Heart left ventricle (tissue), 16 donors: ENCODE results near the gene SIL1. TPM values are rescaled to one million over a fixed set of nuclear protein-coding genes. Genes with fewer than 3 reads are reported as not detected.
A peak's percentile ranks its signal among the peaks of the same experiment; 100 is the strongest.

Source experiments
- ATAC-seq, 4 donors: fragments of 200-7000 bp; cut with Tn5 transposase; one replicate each; pipeline ENCODE4 v1.9.1; 2020 to 2022; ENCODE audit warnings: moderate library complexity in 4 of 4, mild to moderate bottlenecking in 3 of 4, moderate number of reproducible peaks in 1 of 4
- DNase-seq, 5 donors: peaks; one replicate each; pipeline ENCODE4 v3.0.0-alpha.2; 2020
- H3K27ac ChIP-seq, 12 donors: fragments of 200-600 bp; sonication (generic) in 4 of 12; one replicate each; pipeline versions ENCODE4 v1.5.0 to v1.8.0; 2016 to 2022; ENCODE audit warnings: mild to moderate bottlenecking in 2 of 12
- H3K27me3 ChIP-seq, 9 donors: fragments of 200-600 bp; sonication (generic) in 2 of 9; one replicate each; pipeline versions ENCODE4 v1.5.1 to v1.8.0; 2016 to 2022; ENCODE audit warnings: mild to moderate bottlenecking in 3 of 9
- H3K36me3 ChIP-seq, 9 donors: fragments of 200-600 bp; sonication (generic) in 2 of 9; one replicate each; pipeline versions ENCODE4 v1.5.0 to v1.8.0; 2018 to 2022; ENCODE audit warnings: mild to moderate bottlenecking in 2 of 9
- H3K4me1 ChIP-seq, 12 donors: fragments of 200-600 bp; sonication (generic) in 4 of 12; one replicate each; pipeline versions ENCODE4 v1.5.0 to v1.8.0; 2016 to 2022; ENCODE audit warnings: mild to moderate bottlenecking in 3 of 12
- H3K4me3 ChIP-seq, 12 donors: fragments of 200-600 bp; sonication (generic) in 4 of 12; one replicate each; pipeline versions ENCODE4 v1.5.0 to v1.8.0; 2017 to 2022; ENCODE audit warnings: mild to moderate bottlenecking in 9 of 12, moderate library complexity in 4 of 12
- H3K9me3 ChIP-seq, 12 donors: fragments of 200-600 bp; sonication (generic) in 4 of 12; one replicate each; pipeline versions ENCODE4 v1.5.0 to v1.8.0; 2016 to 2022; ENCODE audit warnings: mild to moderate bottlenecking in 1 of 12
- POLR2A ChIP-seq, 2 donors: fragments of 450-650 bp; IDR thresholded peaks; one replicate each; pipeline ENCODE4 v1.6.1; 2017; ENCODE audit warnings: antibody characterized with exemption in 2 of 2, mild to moderate bottlenecking in 2 of 2, moderate library complexity in 2 of 2
- WGBS, 4 donors: extraction: QIAGEN DNeasy Blood & Tissue Kit in 2 of 4; methylation state at CpG; one replicate each; pipeline versions ENCODE4 v1.1.5 to v1.1.7; 2013 to 2018; 5-methylcytosine and 5-hydroxymethylcytosine counted together
- intact Hi-C, 10 donors: fragments of 100-400 bp; cut with DNase I; formaldehyde crosslinking; loops; one replicate each; pipeline versions ENCODE4 v1.11.1 to v1.14.2; 2022
- polyA plus RNA-seq, 2 donors: library from polyadenylated mRNA; stranded (reverse); fragments of 200-250 nt; gene quantifications; one replicate each; pipeline ENCODE4 v1.2.3, GENCODE V29; 2013
- total RNA-seq, 9 donors: library from RNA; depleted of rRNA in 2 of 9; stranded (reverse); fragments of >200 nt in 2 of 9; fragmentation: NEBNext Ultra II Directional in 3 of 9; extraction: Animal tissue kit (Norgen Biotek cat#: 25700) in 3 of 9; gene quantifications; one replicate each; pipeline versions ENCODE4 v1.1.0 to v1.2.4, GENCODE V29; 2016 to 2023
- TF ChIP-seq, protein P1 (sequence below), 12 donors: fragments of 200-600 bp; sonication (generic) in 4 of 12; IDR thresholded peaks; one replicate each; pipeline versions ENCODE4 v1.5.0 to v1.8.0; 2018 to 2022; ENCODE audit warnings: antibody characterized with exemption in 12 of 12, mild to moderate bottlenecking in 5 of 12
- donor health status: ischemic (EF 13 %, LVEDD 7.1; RV severe dilation, severe dysfunction).
- donor health status: healthy with polysubstance abuse.
- donor health status: DM: no; HTN: yes; CAD: no.
- donor health status: DM: no; HTN: no; CAD: no.
- donor health status: ischemic (EF 25% LVEDD 6.9; RV normal size, moderate dysfunction).
- donor health status: ischemic (EF 25% LVEDD 5.7; RV mildly dilated, moderate dysfunction).
- donor health status: healthy.
- donor health status: DM: yes; HTN: yes; CAD: no.
- donor health status: ischemic (EF 35%, LVEDD 5.7; RV mildly dilated, moderate dysfunction).
- donor health status: nonischemic (EF 11% LVEDD 7.7; RV severe dilation, severe dysfunction).
- donor health status: DM: yes; HTN: yes; CAD: no.
- donor health status: PGD.
- donor health status: ischemic (EF 29% LVEDD 5.4; RV normal size, mild dysfunction).
- donor health status: nonischemic (EF 23%, LVEDD 6.1; RV moderate dilation, normal function).

Gene SIL1
- total and polyA plus RNA-seq, 11 donors: 33.8 to 341 (median 40.2) TPM

DNA sequence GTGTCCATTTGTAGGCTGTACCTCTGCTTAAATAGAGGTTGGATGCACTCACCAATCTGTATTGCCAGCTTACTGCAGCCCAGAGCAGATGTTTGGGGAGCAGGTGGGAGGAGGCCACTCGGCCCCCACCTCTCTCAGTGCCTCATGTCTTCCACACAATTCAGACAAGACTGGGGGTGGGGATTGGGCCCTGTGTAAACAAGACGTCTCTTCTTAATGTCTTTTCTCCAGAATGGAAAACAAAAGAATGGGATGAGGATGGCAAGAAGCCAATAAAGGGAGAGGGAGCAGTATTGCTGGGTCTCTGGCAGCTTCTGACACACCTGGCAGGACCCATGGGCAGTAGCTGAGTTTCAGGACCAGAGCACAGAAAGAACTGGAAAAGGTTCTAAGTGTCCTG, 64.9 kb downstream of the SIL1 start:
- TF ChIP-seq, protein P1, sequence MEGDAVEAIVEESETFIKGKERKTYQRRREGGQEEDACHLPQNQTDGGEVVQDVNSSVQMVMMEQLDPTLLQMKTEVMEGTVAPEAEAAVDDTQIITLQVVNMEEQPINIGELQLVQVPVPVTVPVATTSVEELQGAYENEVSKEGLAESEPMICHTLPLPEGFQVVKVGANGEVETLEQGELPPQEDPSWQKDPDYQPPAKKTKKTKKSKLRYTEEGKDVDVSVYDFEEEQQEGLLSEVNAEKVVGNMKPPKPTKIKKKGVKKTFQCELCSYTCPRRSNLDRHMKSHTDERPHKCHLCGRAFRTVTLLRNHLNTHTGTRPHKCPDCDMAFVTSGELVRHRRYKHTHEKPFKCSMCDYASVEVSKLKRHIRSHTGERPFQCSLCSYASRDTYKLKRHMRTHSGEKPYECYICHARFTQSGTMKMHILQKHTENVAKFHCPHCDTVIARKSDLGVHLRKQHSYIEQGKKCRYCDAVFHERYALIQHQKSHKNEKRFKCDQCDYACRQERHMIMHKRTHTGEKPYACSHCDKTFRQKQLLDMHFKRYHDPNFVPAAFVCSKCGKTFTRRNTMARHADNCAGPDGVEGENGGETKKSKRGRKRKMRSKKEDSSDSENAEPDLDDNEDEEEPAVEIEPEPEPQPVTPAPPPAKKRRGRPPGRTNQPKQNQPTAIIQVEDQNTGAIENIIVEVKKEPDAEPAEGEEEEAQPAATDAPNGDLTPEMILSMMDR (IDR thresholded peaks at IDR 0.05): no peak
- no peak for TF ChIP-seq POLR2A (IDR thresholded peaks at IDR 0.05)
- Histone ChIP-seq H3K9me3 (no peaks in the 10 kb centered on the region), H3K4me3 (no peak overlapping the region), H3K36me3 (no peaks in the 10 kb centered on the region), H3K4me1 (peaks cover 0 to 51% (median 42%) of the 10 kb centered on the region in 12 donors), H3K27ac (peak overlapping the region in 4 of 12 donors; percentile 12 to 92 (median 88)), H3K27me3 (no peaks in the 10 kb centered on the region)
- ATAC-seq: no peak
- 62 to 73% (median 64%) methylated on average over 2 of the region's 2 CpGs for WGBS, 4 donors
- intact Hi-C loops: loop anchor here in 2 of 10 donors (5.0 to 10.0 kb wide), 2 partner anchors 62 to 111 kb away; partner anchors contain the start of gene SIL1 (in 1 of the 2)
- no peak for DNase-seq

DNA sequence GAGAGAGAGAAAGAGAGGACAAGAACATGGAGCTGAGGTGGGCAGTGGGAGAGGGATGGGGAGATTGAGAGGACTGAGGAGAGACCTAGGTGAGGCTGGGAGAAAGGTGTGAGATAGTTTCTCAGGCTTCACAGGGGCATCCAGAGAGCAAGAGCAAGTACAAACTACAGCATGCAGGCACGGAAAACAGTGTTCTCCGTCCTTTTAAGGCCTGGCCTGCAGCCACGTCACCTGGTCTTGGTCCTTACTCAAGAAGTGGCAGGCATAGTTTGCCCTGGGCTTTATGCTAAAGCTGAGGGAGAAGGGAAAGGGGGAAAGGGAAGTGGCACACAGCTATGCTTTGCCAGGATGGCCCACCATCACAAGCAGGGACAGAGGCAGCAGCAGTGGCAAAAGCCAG, 65.7 kb downstream of the SIL1 start:
- WGBS, 4 donors: 53 to 69% (median 60%) methylated on average over 3 of the region's 3 CpGs

DNA sequence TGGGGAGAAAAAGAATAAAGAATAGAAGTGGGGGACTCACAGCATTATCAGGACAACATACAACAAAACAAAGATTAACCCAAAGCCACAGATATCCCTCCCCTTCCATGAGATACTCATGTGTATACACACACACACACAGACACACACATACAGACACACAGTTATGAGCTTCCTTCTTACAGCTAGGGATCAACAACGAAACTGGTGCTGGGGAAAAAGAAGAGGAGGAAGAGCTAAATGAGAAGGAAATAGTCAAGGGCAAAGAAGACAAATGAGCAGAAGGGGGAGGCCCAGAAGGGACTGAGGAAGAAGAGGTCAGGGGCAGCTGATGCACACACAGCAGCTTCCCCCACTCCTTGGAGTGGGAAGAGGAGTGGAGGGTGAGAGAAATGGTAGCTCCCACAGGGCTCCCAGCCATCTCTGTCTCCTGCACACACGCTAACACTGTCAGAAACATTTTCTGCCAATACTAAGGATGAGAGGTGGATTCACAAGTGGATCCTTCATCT, 66.2 kb downstream of the SIL1 start:
- no peaks in the 10 kb centered on the region for H3K9me3 ChIP-seq
- H3K4me3 ChIP-seq: peak overlapping the region in 2 of 12 donors; percentile 25 to 31
- peak in 3 of 4 donors; percentile 5 to 27 (median 27) for ATAC-seq
- WGBS, 4 donors: 28 to 39% (median 38%) methylated on average over 2 of the region's 2 CpGs
- intact Hi-C loops: loop anchor here in 2 of 10 donors (5.0 to 10.0 kb wide), 2 partner anchors 63 to 110 kb away; partner anchors contain the start of gene SIL1 (in 1 of the 2)
- H3K27ac ChIP-seq: peak overlapping the region; percentile 68 to 92 (median 88)
- TF ChIP-seq, protein P1 (IDR thresholded peaks at IDR 0.05): no peak
- DNase-seq: no peak
- H3K4me1 ChIP-seq: peaks cover 0 to 54% (median 38%) of the 10 kb centered on the region in 12 donors
- H3K36me3 ChIP-seq: peaks cover 0 to 3% (median 0%) of the 10 kb centered on the region in 9 donors
- H3K27me3 ChIP-seq: no peaks in the 10 kb centered on the region

More for the DNA sequence above, 65.7 kb downstream of the SIL1 start:
- DNase-seq (no peak), ATAC-seq (no peak)
- TF ChIP-seq, protein P1 (IDR thresholded peaks at IDR 0.05): no peak
- H3K4me3 ChIP-seq: no peak overlapping the region
- no peaks in the 10 kb centered on the region for H3K27me3 ChIP-seq
- no peaks in the 10 kb centered on the region for H3K36me3 ChIP-seq
- H3K27ac ChIP-seq: peak overlapping the region in 11 of 12 donors; percentile 69 to 92 (median 89)
- intact Hi-C loops: loop anchor here in 2 of 10 donors (5.0 to 10.0 kb wide), 2 partner anchors 62 to 110 kb away; partner anchors contain the start of gene SIL1 (in 1 of the 2)
- H3K9me3 ChIP-seq: no peaks in the 10 kb centered on the region
- peaks cover 0 to 48% (median 38%) of the 10 kb centered on the region in 12 donors for H3K4me1 ChIP-seq

DNA sequence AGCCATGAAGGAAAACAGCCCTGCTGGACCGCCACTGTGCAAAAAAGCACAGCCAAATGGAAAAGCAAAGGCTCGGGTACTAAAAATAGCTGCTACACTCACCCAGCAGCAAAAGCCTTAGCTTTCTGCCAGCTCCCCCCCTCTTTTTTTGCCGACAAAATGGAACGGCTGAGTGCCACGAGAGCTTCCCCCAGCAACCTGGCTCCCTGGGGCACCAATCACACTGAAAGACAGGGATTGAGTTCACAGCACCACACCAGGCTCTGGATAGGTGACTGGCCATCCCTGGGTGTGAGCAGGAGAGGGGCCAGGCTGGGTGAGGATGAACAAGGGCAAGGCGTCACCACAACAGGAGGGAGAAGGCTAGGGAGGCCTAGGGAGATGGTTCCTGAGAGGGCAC, 66.7 kb downstream of the SIL1 start:
- WGBS, 4 donors: 12 to 32% (median 22%) methylated on average over 4 to 6 of the region's 6 CpGs
- peaks cover 0 to 57% (median 38%) of the 10 kb centered on the region in 12 donors for H3K4me1 ChIP-seq
- intact Hi-C loops: loop anchor here in 2 of 10 donors (5.0 to 10.0 kb wide), 2 partner anchors 63 to 109 kb away; partner anchors contain the start of gene SIL1 (in 1 of the 2)
- ATAC-seq (peak; percentile 70 to 78 (median 76)), DNase-seq (peak in 4 of 5 donors; percentile 51 to 75 (median 70))
- peak overlapping the region in 8 of 12 donors; percentile 4 to 36 (median 26) for H3K4me3 ChIP-seq
- H3K27me3 ChIP-seq: no peaks in the 10 kb centered on the region
- TF ChIP-seq, protein P1 (IDR thresholded peaks at IDR 0.05): no peak
- TF ChIP-seq POLR2A (IDR thresholded peaks at IDR 0.05): no peak
- H3K36me3 ChIP-seq: peaks cover 0 to 5% (median 0%) of the 10 kb centered on the region in 9 donors
- peak overlapping the region; percentile 68 to 92 (median 88) for H3K27ac ChIP-seq
- H3K9me3 ChIP-seq: no peaks in the 10 kb centered on the region
